Sigmoid colon (tissue), 7 donors: Measurements from ENCODE around the gene CYGB. TPM values are rescaled to one million over a fixed set of nuclear protein-coding genes. Genes with fewer than 3 reads are reported as not detected.
A peak's percentile ranks its signal among the peaks of the same experiment; 100 is the strongest.

Experiments
- DNase-seq: peaks from one replicate; pipeline ENCODE4 v3.0.0-alpha.2; 2019
- H3K27ac ChIP-seq, 4 donors: fragments of 200-600 bp; sonication (generic); one replicate each; pipeline ENCODE4 v1.5.1; 2016 to 2019; ENCODE audit warnings: mild to moderate bottlenecking in 1 of 4
- H3K27me3 ChIP-seq, 3 donors: fragments of 200-600 bp; sonication (generic); one replicate each; pipeline ENCODE4 v1.5.1; 2019; ENCODE audit warnings: mild to moderate bottlenecking in 1 of 3
- H3K36me3 ChIP-seq, 4 donors: fragments of 200-600 bp; sonication (generic); one replicate each; pipeline ENCODE4 v1.5.1; 2016 to 2019
- H3K4me1 ChIP-seq, 4 donors: fragments of 200-600 bp; sonication (generic); one replicate each; pipeline ENCODE4 v1.5.1; 2017 to 2019
- H3K4me3 ChIP-seq, 4 donors: fragments of 200-600 bp; sonication (generic); one replicate each; pipeline ENCODE4 v1.5.1; 2017 to 2019; ENCODE audit warnings: mild to moderate bottlenecking in 2 of 4, moderate library complexity in 1 of 4
- H3K9me3 ChIP-seq, 4 donors: fragments of 200-600 bp in 3 of 4; sonication (generic) in 3 of 4; one replicate each; pipeline versions ENCODE4 v1.5.1 to v1.6.1; 2013 to 2019
- EP300 ChIP-seq, 4 donors: sonication (generic); formaldehyde crosslinking; IDR thresholded peaks; one replicate each; pipeline ENCODE4 v1.6.1; 2017; ENCODE audit warnings: antibody characterized with exemption in 4 of 4
- POLR2A ChIP-seq, 2 donors: fragments of 450-650 bp; IDR thresholded peaks; one replicate each; pipeline ENCODE4 v1.6.1; 2016; ENCODE audit warnings: antibody characterized with exemption in 2 of 2, mild to moderate bottlenecking in 2 of 2, moderate library complexity in 2 of 2
- POLR2AphosphoS5 ChIP-seq, 4 donors: sonication (generic); formaldehyde crosslinking; IDR thresholded peaks; one replicate each; pipeline ENCODE4 v1.6.1; 2017; ENCODE audit warnings: antibody characterized with exemption in 4 of 4
- WGBS, 2 donors: extraction: QIAGEN DNeasy Blood & Tissue Kit; methylation state at CpG; one replicate each; pipeline ENCODE4 v1.1.7; 2013; 5-methylcytosine and 5-hydroxymethylcytosine counted together
- intact Hi-C: fragments of 100-400 bp; cut with DNase I; formaldehyde crosslinking; loops from one replicate; pipeline ENCODE4 v1.15.1; 2023
- polyA plus RNA-seq, 3 donors: library from polyadenylated mRNA; stranded (reverse); fragments of 200-250 nt; gene quantifications; one replicate each; pipeline ENCODE4 v1.2.3, GENCODE V29; 2013
- total RNA-seq, 4 donors: library from RNA; depleted of rRNA; stranded (reverse); fragments of >200 nt; gene quantifications; one replicate each; pipeline ENCODE4 v1.1.0, GENCODE V29; 2016
- TF ChIP-seq, protein P1 (sequence below), 4 experiments: fragments of 450-650 bp in 3 of 4; fragments of 200-600 bp in 1 of 4; IDR thresholded peaks; one replicate each; pipeline ENCODE4 v1.5.1; 2016 to 2019; ENCODE audit warnings: antibody characterized with exemption in 4 of 4, mild to moderate bottlenecking in 3 of 4, moderate library complexity in 2 of 4
- donor health status: healthy with polysubstance abuse.
- donor health status: Bipolar disorder and iron deficiency.
- donor health status: healthy.

Gene CYGB
- total and polyA plus RNA-seq, 7 donors: 9.7 to 33.4 (median 19.0) TPM

DNA sequence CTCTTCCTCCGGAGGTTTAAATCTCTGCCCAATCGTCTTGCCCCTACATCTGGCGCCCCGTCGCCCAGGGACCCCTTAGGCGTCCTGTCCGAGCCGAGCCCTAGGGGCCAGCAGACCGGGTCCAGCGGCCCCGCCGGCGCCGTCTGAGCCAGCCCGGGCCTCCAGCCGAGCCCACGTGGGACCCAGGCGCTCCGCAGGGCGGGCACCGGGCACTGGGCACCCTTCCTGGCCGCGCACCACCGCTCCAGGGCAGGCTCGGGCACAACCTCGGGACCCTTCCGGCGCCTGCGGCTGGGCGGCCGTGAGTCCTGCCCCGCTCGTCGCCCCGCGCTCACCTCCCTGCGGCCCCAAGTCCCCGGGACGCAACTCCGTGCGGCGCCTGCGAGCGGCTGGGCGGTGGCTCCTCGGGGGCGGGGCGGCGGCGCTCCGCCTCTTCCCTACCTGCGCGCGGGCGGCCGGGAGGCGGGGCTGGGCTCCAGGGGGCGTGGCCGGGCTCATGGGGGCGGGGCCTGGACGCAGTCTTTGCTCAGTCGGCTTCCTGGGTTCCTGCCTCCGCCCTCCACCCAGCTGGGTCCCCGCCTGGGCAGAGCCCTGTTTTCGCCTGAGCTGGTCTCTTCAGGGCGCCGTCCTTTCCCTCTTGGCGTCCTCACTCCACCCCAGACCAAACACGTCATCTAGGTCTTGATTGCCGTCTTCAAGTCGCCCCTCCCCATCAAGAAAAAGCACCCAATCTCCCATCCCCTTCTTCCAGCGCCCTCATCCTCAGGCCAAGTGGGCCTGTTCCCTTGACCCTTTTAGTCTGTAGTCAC lies 36.3 kb downstream of the CYGB start, which contains the start of gene RHBDF2:
TSS of gene RHBDF2 (minus strand) at position 406 of the 809 bp plus-strand sequence. CDS start 19,899 bp downstream, outside the sequence.
- Histone ChIP-seq H3K4me3 (peak within 1 kb of the TSS; percentile 4 to 61 (median 52)), H3K9me3 (no peaks in the 10 kb centered on the region), H3K4me1 (peaks cover 0 to 39% (median 33%) of the 10 kb centered on the region in 4 donors), H3K27me3 (no peaks in the 10 kb centered on the region), H3K27ac (peak within 1 kb of the TSS; percentile 73 to 78 (median 76)), H3K36me3 (no peaks in the 10 kb centered on the region)
- DNase-seq: peak; percentile 93
- 1% methylated on average over 72 of the region's 72 CpGs for WGBS, 2 donors
- no peak for TF ChIP-seq POLR2A (IDR thresholded peaks at IDR 0.05)
- peak in 3 of 4 donors; percentile 34 to 67 (median 59) for TF ChIP-seq POLR2AphosphoS5 (IDR thresholded peaks at IDR 0.05)
- intact Hi-C loops: no loop called here

DNA sequence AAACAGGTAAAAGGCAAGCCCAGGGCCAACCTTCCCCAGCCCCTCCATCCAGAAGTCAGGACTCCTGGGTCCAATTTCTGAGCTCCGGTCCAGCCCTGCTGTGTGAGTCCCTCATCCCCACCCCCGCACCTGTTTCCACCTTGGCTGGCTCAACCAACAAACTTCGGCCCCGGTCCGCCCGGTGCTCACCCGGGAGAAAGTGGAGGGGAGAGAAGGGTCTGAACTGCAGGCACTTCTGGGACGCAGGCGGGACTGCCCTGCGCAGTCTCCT lies 36.8 kb downstream of the CYGB start:
- 1 to 14% methylated on average over 10 of the region's 10 CpGs for WGBS, 2 donors
- peak overlapping the region; percentile 73 to 78 (median 76) for H3K27ac ChIP-seq
- H3K27me3 ChIP-seq: no peaks in the 10 kb centered on the region
- TF ChIP-seq EP300 (IDR thresholded peaks at IDR 0.05) (no peak), POLR2AphosphoS5 (IDR thresholded peaks at IDR 0.05) (no peak), POLR2A (IDR thresholded peaks at IDR 0.05) (no peak)
- TF ChIP-seq, protein P1, sequence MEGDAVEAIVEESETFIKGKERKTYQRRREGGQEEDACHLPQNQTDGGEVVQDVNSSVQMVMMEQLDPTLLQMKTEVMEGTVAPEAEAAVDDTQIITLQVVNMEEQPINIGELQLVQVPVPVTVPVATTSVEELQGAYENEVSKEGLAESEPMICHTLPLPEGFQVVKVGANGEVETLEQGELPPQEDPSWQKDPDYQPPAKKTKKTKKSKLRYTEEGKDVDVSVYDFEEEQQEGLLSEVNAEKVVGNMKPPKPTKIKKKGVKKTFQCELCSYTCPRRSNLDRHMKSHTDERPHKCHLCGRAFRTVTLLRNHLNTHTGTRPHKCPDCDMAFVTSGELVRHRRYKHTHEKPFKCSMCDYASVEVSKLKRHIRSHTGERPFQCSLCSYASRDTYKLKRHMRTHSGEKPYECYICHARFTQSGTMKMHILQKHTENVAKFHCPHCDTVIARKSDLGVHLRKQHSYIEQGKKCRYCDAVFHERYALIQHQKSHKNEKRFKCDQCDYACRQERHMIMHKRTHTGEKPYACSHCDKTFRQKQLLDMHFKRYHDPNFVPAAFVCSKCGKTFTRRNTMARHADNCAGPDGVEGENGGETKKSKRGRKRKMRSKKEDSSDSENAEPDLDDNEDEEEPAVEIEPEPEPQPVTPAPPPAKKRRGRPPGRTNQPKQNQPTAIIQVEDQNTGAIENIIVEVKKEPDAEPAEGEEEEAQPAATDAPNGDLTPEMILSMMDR (IDR thresholded peaks at IDR 0.05): no peak
- H3K4me1 ChIP-seq: peaks cover 0 to 39% (median 32%) of the 10 kb centered on the region in 4 donors
- no peaks in the 10 kb centered on the region for H3K36me3 ChIP-seq
- H3K9me3 ChIP-seq: no peaks in the 10 kb centered on the region
- peak overlapping the region; percentile 4 to 61 (median 52) for H3K4me3 ChIP-seq
- intact Hi-C loops: no loop called here
- DNase-seq: no peak

GRCh38 chr17:76500074-76500746 lies 37.3 kb downstream of the CYGB start:
- TF ChIP-seq POLR2AphosphoS5 (IDR thresholded peaks at IDR 0.05) (peak in 1 of 4 donors; percentile 11), EP300 (IDR thresholded peaks at IDR 0.05) (no peak)

DNA sequence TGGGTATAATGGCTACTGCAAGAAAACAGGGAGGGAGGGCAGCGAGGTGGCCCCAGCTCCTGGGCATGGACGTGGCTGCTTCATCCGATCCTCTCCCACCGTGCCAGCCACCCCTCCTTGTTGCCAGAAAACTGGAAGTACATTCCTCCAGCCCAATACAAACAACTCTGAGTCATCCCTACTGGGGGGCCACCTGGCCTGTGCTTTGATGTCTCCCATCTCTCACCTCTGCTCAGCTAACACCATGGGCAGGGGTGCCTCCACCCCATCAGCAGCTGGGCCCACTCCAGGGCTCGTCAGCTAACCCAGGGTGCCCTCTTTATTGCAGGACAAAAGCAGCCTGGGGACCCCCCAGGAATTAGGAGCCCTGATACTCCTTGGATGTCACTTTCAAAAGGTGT lies 38.2 kb downstream of the CYGB start:
- intact Hi-C loops: no loop called here
- H3K27ac ChIP-seq: peak overlapping the region; percentile 73 to 78 (median 76)
- 68 to 69% methylated on average over 5 of the region's 5 CpGs for WGBS, 2 donors

More at GRCh38 chr17:76500074-76500746, 37.3 kb downstream of the CYGB start:
- WGBS, 2 donors: 23 to 48% methylated on average over 17 of the region's 17 CpGs
- peak overlapping the region; percentile 73 to 78 (median 76) for H3K27ac ChIP-seq
- peak overlapping the region; percentile 4 to 61 (median 52) for H3K4me3 ChIP-seq
- H3K36me3 ChIP-seq: no peaks in the 10 kb centered on the region
- no peaks in the 10 kb centered on the region for H3K9me3 ChIP-seq
- peaks cover 0 to 39% (median 32%) of the 10 kb centered on the region in 4 donors for H3K4me1 ChIP-seq
- DNase-seq: no peak
- intact Hi-C loops: no loop called here
- no peaks in the 10 kb centered on the region for H3K27me3 ChIP-seq

DNA sequence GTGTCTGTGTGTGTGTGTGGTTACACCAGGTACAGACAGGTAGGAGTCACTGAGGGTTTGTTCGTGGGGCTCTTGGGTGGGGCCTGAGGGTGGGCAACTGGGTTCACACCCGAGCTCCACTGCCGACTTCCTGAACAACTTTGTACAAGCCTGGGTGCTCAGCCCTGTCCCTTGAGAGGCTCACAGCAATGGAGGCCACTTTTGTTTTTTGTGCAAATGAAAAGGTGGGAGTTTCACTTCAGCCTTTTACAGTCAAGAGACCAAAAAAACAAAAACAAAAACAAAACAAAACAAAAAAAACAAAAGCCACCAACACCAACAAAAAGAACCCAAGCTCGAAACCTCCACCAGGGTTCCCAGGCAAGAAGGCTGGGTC lies 38.6 kb downstream of the CYGB start:
- Histone ChIP-seq H3K27ac (peak overlapping the region; percentile 73 to 78 (median 76)), H3K36me3 (no peaks in the 10 kb centered on the region), H3K4me1 (peaks cover 0 to 39% (median 32%) of the 10 kb centered on the region in 4 donors), H3K27me3 (no peaks in the 10 kb centered on the region), H3K9me3 (no peaks in the 10 kb centered on the region), H3K4me3 (peak overlapping the region in 1 of 4 donors; percentile 61)
- no peak for TF ChIP-seq EP300 (IDR thresholded peaks at IDR 0.05)
- no peak for TF ChIP-seq POLR2A (IDR thresholded peaks at IDR 0.05)
- TF ChIP-seq, protein P1 (IDR thresholded peaks at IDR 0.05): no peak
- TF ChIP-seq POLR2AphosphoS5 (IDR thresholded peaks at IDR 0.05): no peak
- intact Hi-C loops: no loop called here
- DNase-seq: no peak
- 37 to 55% methylated on average over 4 of the region's 4 CpGs for WGBS, 2 donors

More for the DNA sequence above, 38.2 kb downstream of the CYGB start:
- TF ChIP-seq EP300 (IDR thresholded peaks at IDR 0.05) (no peak), POLR2A (IDR thresholded peaks at IDR 0.05) (no peak), POLR2AphosphoS5 (IDR thresholded peaks at IDR 0.05) (no peak)
- TF ChIP-seq, protein P1 (IDR thresholded peaks at IDR 0.05): no peak
- Histone ChIP-seq H3K4me3 (peak overlapping the region in 2 of 4 donors; percentile 58 to 61), H3K36me3 (no peaks in the 10 kb centered on the region), H3K9me3 (no peaks in the 10 kb centered on the region), H3K4me1 (peaks cover 0 to 39% (median 32%) of the 10 kb centered on the region in 4 donors), H3K27me3 (no peaks in the 10 kb centered on the region)
- no peak for DNase-seq
